K562 (cell line): ENCODE data around the gene ERICH2. TPM values are rescaled to one million over a fixed set of nuclear protein-coding genes. Genes with fewer than 3 reads are reported as not detected.

Experiments used
- ATAC-seq: fragments of 200-7000 bp; cut with Tn5 transposase; 3 replicates; pipeline ENCODE4 v1.9.1; 2020; ENCODE audit warnings: moderate library complexity
- BruUV-seq: library from RNA; stranded (reverse); fragments of 400-500 nt; replicated peaks from 2 replicates; lab custom pipeline; 2021; lab: Mats Ljungman, UMichigan
- CTCF ChIA-PET: fragments of 300-600 bp; formaldehyde crosslinking; extraction: SDS; loops from one replicate; lab custom pipeline; 2021; ENCODE audit warnings: low intra/inter-chr PET ratio; lab: Yijun Ruan, JAX
- POLR2A ChIA-PET: fragments of 300-600, 350-650 bp; sonication (Branson Sonifier 250); formaldehyde crosslinking; extraction: SDS; loops from one replicate; lab custom pipeline; 2021; ENCODE audit warnings: antibody characterized with exemption, inconsistent platforms; lab: Yijun Ruan, JAX
- DNase-seq, 4 experiments: peaks; one replicate each; pipeline versions ENCODE4 v3.0.0 to v3.0.0-alpha.2; 2011 to 2018; ENCODE audit warnings: low spot score in 3 of 4, mixed read lengths in 3 of 4; ENCODE audit errors: extremely low read depth in 1 of 4
- FAIRE-seq: peaks from 2 replicates; lab custom pipeline; 2011; peaks lifted over from hg19 to GRCh38; lab: Jason Lieb, UNC
- H2AFZ ChIP-seq: 2 replicates; pipeline ENCODE4 v1.6.0; 2011; ENCODE audit warnings: low read depth, low read length, control low read depth, inconsistent platforms
- H3K27ac ChIP-seq: fragments of 200-600 bp; 3 replicates; pipeline ENCODE4 v1.8.0; 2011; ENCODE audit warnings: low read depth, mild to moderate bottlenecking, control low read depth, inconsistent platforms, low read length, moderate library complexity, mixed read lengths; ENCODE audit errors: extremely low read depth
- H3K27me3 ChIP-seq, 2 experiments: fragments of 300-600 bp in 1 of 2; 2 replicates in 1 of 2; 3 replicates in 1 of 2; pipeline versions ENCODE4 v1.6.0 to v1.8.0; 2011; ENCODE audit warnings: inconsistent platforms in 2 of 2, low read length in 2 of 2, mild to moderate bottlenecking in 1 of 2, mixed read lengths in 1 of 2, moderate library complexity in 1 of 2; ENCODE audit not compliant: control insufficient read depth in 2 of 2, insufficient read depth in 2 of 2
- H3K36me3 ChIP-seq: fragments of 300-600 bp; 3 replicates; pipeline ENCODE4 v1.8.0; 2011; ENCODE audit warnings: mild to moderate bottlenecking, low read length, inconsistent platforms; ENCODE audit not compliant: control insufficient read depth, insufficient read depth
- H3K4me1 ChIP-seq, 2 experiments: fragments of 200-600 bp in 1 of 2; replicated peaks in 1 of 2; 2 replicates in 1 of 2; 3 replicates in 1 of 2; pipeline versions ENCODE4 v1.5.1 to v1.8.0; 2011; ENCODE audit warnings: inconsistent platforms in 2 of 2, low read length in 2 of 2, mild to moderate bottlenecking in 1 of 2, mixed read lengths in 1 of 2, moderate library complexity in 1 of 2; ENCODE audit not compliant: control insufficient read depth in 2 of 2, insufficient read depth in 2 of 2
- H3K4me2 ChIP-seq: 2 replicates; pipeline ENCODE4 v1.6.1; 2011; ENCODE audit warnings: low read length, control low read depth, inconsistent platforms, mixed read lengths; ENCODE audit not compliant: insufficient read depth
- H3K4me3 ChIP-seq: fragments of 200-600 bp; sonication (generic), shearing (Covaris generic); 2 replicates; pipeline ENCODE4 v1.5.1; 2016; ENCODE audit warnings: control low read depth, inconsistent platforms
- H3K79me2 ChIP-seq: fragments of 200-600 bp; 3 replicates; pipeline ENCODE4 v1.8.0; 2011; ENCODE audit warnings: low read length, inconsistent platforms; ENCODE audit not compliant: control insufficient read depth, insufficient read depth
- H3K9ac ChIP-seq, 2 experiments: 2 replicates each; pipeline versions ENCODE4 v1.6.0 to v1.6.1; 2011; ENCODE audit warnings: low read depth in 2 of 2, low read length in 2 of 2, control low read depth in 1 of 2, inconsistent platforms in 1 of 2, mild to moderate bottlenecking in 1 of 2, mixed read lengths in 1 of 2; ENCODE audit not compliant: insufficient read depth in 1 of 2
- H3K9me1 ChIP-seq: one replicate; pipeline ENCODE4 v1.6.0; 2011; ENCODE audit warnings: inconsistent platforms, mild to moderate bottlenecking, low read length, moderate library complexity; ENCODE audit not compliant: control insufficient read depth, insufficient read depth
- H3K9me3 ChIP-seq: replicated peaks from 2 replicates; pipeline ENCODE4 v1.5.1; 2011; ENCODE audit warnings: low read depth, low read length, inconsistent platforms; ENCODE audit not compliant: control insufficient read depth, insufficient read depth
- H4K20me1 ChIP-seq: replicated peaks from 2 replicates; pipeline ENCODE4 v1.6.1; 2011; ENCODE audit warnings: low read length, inconsistent platforms, mixed read lengths; ENCODE audit not compliant: control insufficient read depth, insufficient read depth
- CREB1 ChIP-seq, 2 experiments: sonication (generic) in 1 of 2; formaldehyde crosslinking in 1 of 2; IDR thresholded peaks; 2 replicates each; pipeline versions ENCODE4 v1.6.1 to v1.8.0; 2012 to 2022; ENCODE audit warnings: inconsistent platforms in 1 of 2, mild to moderate bottlenecking in 1 of 2, missing genetic modification reagents in 1 of 2, moderate library complexity in 1 of 2
- CTBP1 ChIP-seq: fragments of 450-650 bp; IDR thresholded peaks from 2 replicates; pipeline ENCODE4 v1.6.1; 2016; ENCODE audit warnings: borderline replicate concordance
- DPF2 ChIP-seq: fragments of 450-650 bp; IDR thresholded peaks from 2 replicates; pipeline ENCODE4 v1.6.1; 2016
- HDAC2 ChIP-seq: fragments of 450-650 bp; IDR thresholded peaks from 2 replicates; pipeline ENCODE4 v1.6.1; 2016; ENCODE audit warnings: mild to moderate bottlenecking
- NCOA4 ChIP-seq: fragments of 450-650 bp; IDR thresholded peaks from 2 replicates; pipeline ENCODE4 v1.6.1; 2018; ENCODE audit warnings: mild to moderate bottlenecking; ENCODE audit not compliant: partially characterized antibody
- NCOR1 ChIP-seq: fragments of 450-650 bp; IDR thresholded peaks from 2 replicates; pipeline ENCODE4 v1.6.1; 2016; ENCODE audit warnings: mild to moderate bottlenecking, moderate library complexity
- SMAD1 ChIP-seq: fragments of 150-350 bp; IDR thresholded peaks from 2 replicates; pipeline ENCODE4 v1.6.1; 2014; ENCODE audit warnings: low read length, low read depth; ENCODE audit not compliant: partially characterized antibody
- TAL1 ChIP-seq: fragments of 450-650 bp; IDR thresholded peaks from 2 replicates; pipeline ENCODE4 v1.6.1; 2016; ENCODE audit warnings: mild to moderate bottlenecking
- TCF3 ChIP-seq: sonication (generic); formaldehyde crosslinking; IDR thresholded peaks from 2 replicates; pipeline ENCODE4 v1.4.0; 2020; ENCODE audit warnings: mild to moderate bottlenecking, missing genetic modification reagents
- YY1 ChIP-seq, 3 experiments: IDR thresholded peaks; 2 replicates each; pipeline ENCODE4 v1.6.1; 2011; ENCODE audit warnings: low read length in 2 of 3, mild to moderate bottlenecking in 2 of 3, moderate library complexity in 2 of 3, borderline replicate concordance in 1 of 3, control low read depth in 1 of 3, low read depth in 1 of 3; ENCODE audit not compliant: insufficient read depth in 3 of 3, insufficient replicate concordance in 2 of 3, control insufficient read depth in 1 of 3, insufficient read length in 1 of 3; ENCODE audit errors: extremely low read depth in 1 of 3
- ZBTB2 ChIP-seq: fragments of 450-650 bp; IDR thresholded peaks from 2 replicates; pipeline ENCODE4 v1.6.1; 2016; ENCODE audit warnings: antibody characterized with exemption
- ZNF695 ChIP-seq: fragments of 450-650 bp; formaldehyde crosslinking; IDR thresholded peaks from 2 replicates; pipeline ENCODE4 v1.4.0; 2020; ENCODE audit warnings: mild to moderate bottlenecking, moderate library complexity
- ZZZ3 ChIP-seq: fragments of 450-650 bp; IDR thresholded peaks from 2 replicates; pipeline ENCODE4 v1.6.1; 2016; ENCODE audit warnings: antibody characterized with exemption, mild to moderate bottlenecking, moderate library complexity
- WGBS: fragments of 100-300 bp; shearing (Covaris generic); methylation state at CpG from one replicate; pipeline ENCODE4 v1.1.6; 2016; ENCODE audit warnings: low coverage, mixed read lengths; ENCODE audit not compliant: insufficient coverage; ENCODE audit errors: missing lambda C conversion rate; 5-methylcytosine and 5-hydroxymethylcytosine counted together
- in situ Hi-C: fragments of 300-500 bp; cut with MboI; formaldehyde crosslinking; loops from 4 replicates; pipeline ENCODE4 v1.15.0; 2018; ENCODE audit warnings: inconsistent platforms, mixed read lengths
- intact Hi-C: fragments of 100-400 bp; cut with micrococcal nuclease; formaldehyde crosslinking; loops from 2 replicates; pipeline ENCODE4 v1.14.2; 2022
- polyA plus RNA-seq, 8 experiments: library from polyadenylated mRNA; depleted of rRNA in 4 of 8; stranded (reverse) in 5 of 8; unstranded in 3 of 8; fragments of >200 nt; fragmentation: Nextera tagmentation in 2 of 8; fragmentation: Illumina TruSeq in 1 of 8; extraction: Ambion mirVana in 2 of 8; extraction: Trizol in 1 of 8; gene quantifications; 2 replicates each; pipeline versions ENCODE4 v1.2.1 to v1.2.3, GENCODE V29; 2011 to 2014; ENCODE audit warnings: inconsistent platforms in 1 of 8, missing spikeins in 1 of 8
- total RNA-seq, 7 experiments: library from RNA; depleted of rRNA in 6 of 7; stranded (reverse); fragments of >200 nt in 6 of 7; fragmentation: Illumina TruSeq in 2 of 7; extraction: Trizol in 2 of 7; gene quantifications; 2 replicates each; pipeline versions ENCODE4 v1.2.1 to v1.2.3, GENCODE V29; 2011 to 2021; ENCODE audit warnings: low replicate concordance in 1 of 7

ERICH2 gene
- total and polyA plus RNA-seq, 9 of the 15 experiments (the other 6 are each of a cell fraction or from before 2014, with no cell fraction given) = 0.85 to 2.4 (median 1.6) TPM

GRCh38 chr2:170820757-170821530 lies 50.8 kb downstream of the ERICH2 start:
- DNase-seq = peak; percentile 43 to 63 (median 52)
- Histone ChIP-seq H3K4me1 (peaks cover 3 to 62% of the 10 kb centered on the region in 2 experiments; a peak in 4 of 5 replicates), H3K4me3 (no peak overlapping the region), H3K9me3 (no peaks in the 10 kb centered on the region; the same call in 1 of the 2 replicates), H3K4me2 (no peak overlapping the region), H3K27me3 (peaks cover 0 to 12% of the 10 kb centered on the region in 2 experiments; a peak in 2 of 5 replicates), H3K27ac (no peak overlapping the region), H4K20me1 (no peaks in the 10 kb centered on the region), H3K9me1 (no peaks in the 10 kb centered on the region), H3K9ac (no peak overlapping the region), H3K36me3 (no peaks in the 10 kb centered on the region), H3K79me2 (no peaks in the 10 kb centered on the region; the same call in 2 of the 3 replicates), H2AFZ (no peak overlapping the region)
- peak; percentile 85 for FAIRE-seq
- in situ Hi-C loops = loop anchor here (25.0 kb wide), 1 partner anchor 884 kb away; no protein-coding TSS in a partner anchor
- ATAC-seq = peak; percentile 15; the same call in 2 of the 3 replicates
- ChIA-PET CTCF (no interaction called here), POLR2A (interaction anchor here (0.6 kb wide), 1 partner anchor 24 kb away, joined by 3 read pairs; no protein-coding TSS in a partner anchor)
- BruUV-seq = no TSS peak
- WGBS = 42% methylated on average over 18 of the region's 18 CpGs
- intact Hi-C loops = no loop called here
- TF ChIP-seq CREB1 (IDR thresholded peaks at IDR 0.05) (peak; percentile 28; the same call in 1 of the 2 replicates), CREB1 (CRISPR knock-in tag; IDR thresholded peaks at IDR 0.05) (no peak), SMAD1 (no peak), NCOA4 (no peak), NCOR1 (peak; percentile 54), TAL1 (peak; percentile 79), ZZZ3 (no peak), ZBTB2 (no peak), HDAC2 (0 out of 2 replicates have a peak, but pooled peaks have one; percentile 43), TCF3 (CRISPR knock-in tag) (peak; percentile 33; the same call in 1 of the 2 replicates), DPF2 (peak; percentile 44; the same call in 1 of the 2 replicates), YY1 (IDR thresholded peaks at IDR 0.05; ENCODE audit: borderline replicate concordance in 1 of 3, control insufficient read depth in 1 of 3, extremely low read depth in 1 of 3, insufficient read depth in 3 of 3, insufficient read length in 1 of 3, insufficient replicate concordance in 2 of 3, low read depth in 1 of 3, low read length in 2 of 3) (peak in 1 of 3 experiments; percentile 37), CTBP1 (peak; percentile 17; the same call in 1 of the 2 replicates), ZNF695 (CRISPR knock-in tag) (no peak)
